AG04449 (cell line): Measurements from ENCODE around the gene PEX14.
A peak's percentile ranks its signal among the peaks of the same experiment; 100 is the strongest.

Experiments used
- CTCF ChIA-PET: fragments of 350-600 bp; formaldehyde crosslinking; extraction: SDS; loops from one replicate; lab custom pipeline; 2021; ENCODE audit warnings: antibody characterized with exemption; lab: Yijun Ruan, JAX
- POLR2A ChIA-PET: fragments of 400-600, 350-600 bp; formaldehyde crosslinking; extraction: SDS; loops from one replicate; lab custom pipeline; 2020; ENCODE audit warnings: antibody characterized with exemption, inconsistent platforms; lab: Yijun Ruan, JAX
- DNase-seq: peaks from one replicate; pipeline ENCODE4 v3.0.0-alpha.2; 2010; ENCODE audit warnings: low read depth, low spot score
- H3K4me3 ChIP-seq: 2 replicates; pipeline ENCODE4 v1.5.1; 2011; ENCODE audit warnings: low read depth, mild to moderate bottlenecking, control low read depth, low read length
- TF ChIP-seq, protein P1 (sequence below): IDR thresholded peaks from one replicate; pipeline ENCODE4 v1.5.1; 2011; ENCODE audit warnings: mild to moderate bottlenecking, moderate library complexity, low read length, control low read depth, inconsistent platforms; ENCODE audit not compliant: insufficient read depth; ENCODE audit errors: missing control alignments

Gene PEX14

DNA sequence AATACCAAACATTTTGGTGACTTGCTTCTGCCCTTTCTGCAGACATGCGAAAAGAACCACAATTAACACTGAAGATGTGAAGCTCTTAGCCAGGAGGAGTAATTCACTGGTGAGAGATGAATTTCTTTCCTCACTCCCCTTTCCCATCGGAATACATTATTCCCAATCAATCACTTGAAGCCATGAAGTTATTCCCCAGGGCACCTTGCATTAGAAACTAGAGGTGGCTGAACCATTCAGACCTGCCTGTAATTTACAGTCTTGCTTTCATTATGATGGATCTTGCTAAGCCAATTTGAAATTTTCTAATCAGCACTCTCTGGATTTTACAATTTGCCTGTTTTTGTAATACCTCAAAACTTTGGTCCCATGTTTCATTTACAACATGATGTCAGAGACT is 34.4 kb upstream of the PEX14 start:
- CTCF ChIA-PET: interaction anchor here (6.4 kb wide), 1 partner anchor 10 kb away, joined by 39 read pairs; the partner anchor contains the start of gene CENPS

DNA sequence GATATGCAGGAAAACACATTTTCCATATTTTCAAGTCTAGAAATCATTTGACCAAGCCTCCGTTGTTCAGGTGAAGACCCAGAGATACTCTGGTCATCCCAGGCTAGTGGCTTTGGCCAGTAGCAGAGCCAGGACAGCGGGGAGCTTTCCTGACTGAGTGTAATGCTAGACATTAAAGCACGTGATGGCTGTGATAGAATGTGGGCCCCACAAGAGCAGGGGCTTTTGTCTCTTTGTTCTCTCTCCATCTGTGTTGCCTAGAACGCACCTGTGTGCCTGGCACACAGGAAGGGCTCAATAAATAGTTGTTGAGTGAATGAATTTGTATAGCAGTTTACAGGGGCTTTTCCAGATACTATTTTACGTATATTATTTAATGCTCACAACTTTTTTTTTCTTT is 34.0 kb upstream of the PEX14 start:
- POLR2A ChIA-PET: no interaction called here
- no peak for DNase-seq
- H3K4me3 ChIP-seq: no peak overlapping the region
- TF ChIP-seq, protein P1, sequence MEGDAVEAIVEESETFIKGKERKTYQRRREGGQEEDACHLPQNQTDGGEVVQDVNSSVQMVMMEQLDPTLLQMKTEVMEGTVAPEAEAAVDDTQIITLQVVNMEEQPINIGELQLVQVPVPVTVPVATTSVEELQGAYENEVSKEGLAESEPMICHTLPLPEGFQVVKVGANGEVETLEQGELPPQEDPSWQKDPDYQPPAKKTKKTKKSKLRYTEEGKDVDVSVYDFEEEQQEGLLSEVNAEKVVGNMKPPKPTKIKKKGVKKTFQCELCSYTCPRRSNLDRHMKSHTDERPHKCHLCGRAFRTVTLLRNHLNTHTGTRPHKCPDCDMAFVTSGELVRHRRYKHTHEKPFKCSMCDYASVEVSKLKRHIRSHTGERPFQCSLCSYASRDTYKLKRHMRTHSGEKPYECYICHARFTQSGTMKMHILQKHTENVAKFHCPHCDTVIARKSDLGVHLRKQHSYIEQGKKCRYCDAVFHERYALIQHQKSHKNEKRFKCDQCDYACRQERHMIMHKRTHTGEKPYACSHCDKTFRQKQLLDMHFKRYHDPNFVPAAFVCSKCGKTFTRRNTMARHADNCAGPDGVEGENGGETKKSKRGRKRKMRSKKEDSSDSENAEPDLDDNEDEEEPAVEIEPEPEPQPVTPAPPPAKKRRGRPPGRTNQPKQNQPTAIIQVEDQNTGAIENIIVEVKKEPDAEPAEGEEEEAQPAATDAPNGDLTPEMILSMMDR: no peak
- CTCF ChIA-PET: interaction anchor here (6.4 kb wide), 1 partner anchor 11 kb away, joined by 39 read pairs; the partner anchor contains the start of gene CENPS

More for the DNA sequence above, 34.4 kb upstream of the PEX14 start:
- POLR2A ChIA-PET: no interaction called here
- TF ChIP-seq, protein P1: no peak
- DNase-seq: no peak
- no peak overlapping the region for H3K4me3 ChIP-seq

GRCh38 chr1:10444248-10444647 is 30.5 kb upstream of the PEX14 start:
- DNase-seq: no peak
- TF ChIP-seq, protein P1: no peak
- POLR2A ChIA-PET: no interaction called here
- CTCF ChIA-PET: interaction anchor here (2.8 to 6.4 kb wide), 2 partner anchors 14 to 50 kb away, joined by 11 to 39 read pairs; partner anchors contain the start of gene CENPS
- H3K4me3 ChIP-seq: no peak overlapping the region

GRCh38 chr1:10444795-10445397 is 29.9 kb upstream of the PEX14 start:
- no peak for DNase-seq
- H3K4me3 ChIP-seq: no peak overlapping the region
- TF ChIP-seq, protein P1: no peak
- POLR2A ChIA-PET: no interaction called here
- CTCF ChIA-PET: interaction anchor here (2.8 to 6.4 kb wide), 2 partner anchors 15 to 50 kb away, joined by 11 to 39 read pairs; partner anchors contain the start of gene CENPS

DNA sequence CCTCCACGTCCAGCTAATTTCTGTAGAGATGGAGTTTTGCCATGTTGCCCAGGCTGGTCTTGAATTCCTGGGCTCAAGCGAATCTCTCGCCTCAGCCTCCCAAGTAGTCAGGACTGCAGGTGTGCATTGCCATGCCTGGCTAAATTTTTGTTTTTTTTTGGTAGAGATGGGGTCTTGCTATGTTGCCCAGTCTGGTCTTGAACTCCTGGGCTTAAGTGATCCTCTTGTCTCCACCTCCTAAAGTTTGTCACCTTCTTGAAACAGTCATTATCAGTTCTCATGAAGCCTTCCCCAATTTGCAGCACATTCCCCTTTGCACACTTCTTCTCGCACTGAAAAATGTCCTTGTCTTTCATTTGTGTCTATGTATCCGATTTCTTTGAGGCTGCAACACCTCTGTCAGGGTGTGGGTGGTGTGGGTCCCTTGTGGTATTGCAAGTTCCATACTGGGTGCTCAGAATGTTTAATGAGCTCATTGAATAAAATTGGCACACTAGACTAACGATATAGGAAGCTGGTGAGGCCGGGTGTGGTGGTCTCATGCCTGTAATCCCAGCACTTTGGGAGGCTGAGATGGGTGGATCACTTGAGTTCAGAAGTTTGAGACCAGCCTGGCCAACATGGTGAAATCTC is 27.8 kb upstream of the PEX14 start:
- DNase-seq: no peak
- ChIA-PET CTCF (interaction anchor here (1.1 kb wide), 1 partner anchor 69 kb away, joined by 3 read pairs; no protein-coding TSS in a partner anchor), POLR2A (no interaction called here)
- H3K4me3 ChIP-seq: no peak overlapping the region
- TF ChIP-seq, protein P1: no peak

GRCh38 chr1:10449751-10450150 is 25.0 kb upstream of the PEX14 start, which contains the start of gene CORT:
CORT (plus strand) TSS chr1:10450031; CDS start chr1:10450224, 193 bp downstream.
- POLR2A ChIA-PET: no interaction called here

More at GRCh38 chr1:10449751-10450150, 25.0 kb upstream of the PEX14 start, which contains the start of gene CORT:
- TF ChIP-seq, protein P1: no peak
- CTCF ChIA-PET: interaction anchor here (0.9 to 4.7 kb wide), 6 partner anchors 13 to 72 kb away, joined by 4 to 28 read pairs (median 8); partner anchors contain the start of gene CENPS
- H3K4me3 ChIP-seq: peak within 1 kb of the TSS; percentile 42
- DNase-seq: no peak
